PC-9 (cell line): Measurements from ENCODE around the gene SBF2. TPM values are rescaled to one million over a fixed set of nuclear protein-coding genes. Genes with fewer than 3 reads are reported as not detected.
"Not testable (repeated sequence)": the region's sequence is repeated elsewhere in the genome, so short reads cannot be mapped to it uniquely, and the experiment has no call there.

Source experiments
- BruUV-seq: library from RNA; stranded (reverse); fragments of 400-500 nt; replicated peaks from 2 replicates; lab custom pipeline; 2021; lab: Mats Ljungman, UMichigan
- CTCF ChIA-PET: fragments of 300-600 bp; sonication (Branson Sonifier 250); formaldehyde crosslinking; loops from one replicate; lab custom pipeline; 2022; ENCODE audit warnings: antibody characterized with exemption; lab: Charles Lee
- POLR2A ChIA-PET: fragments of 300-600 bp; sonication (Branson Sonifier 250); formaldehyde crosslinking; loops from one replicate; lab custom pipeline; 2022; ENCODE audit warnings: antibody characterized with exemption; ENCODE audit not compliant: unreplicated experiment; lab: Charles Lee
- DNase-seq, 2 experiments: peaks; one replicate each; pipeline versions ENCODE4 v3.0.0 to v3.0.0-alpha.2; 2015 to 2022; ENCODE audit warnings: mixed read lengths in 1 of 2
- H2AFZ ChIP-seq: fragments of 200-600 bp; sonication (generic); 2 replicates; pipeline ENCODE4 v1.8.1; 2017; ENCODE audit warnings: antibody characterized with exemption
- H3F3A ChIP-seq: fragments of 200-600 bp; sonication (generic); 2 replicates; pipeline ENCODE4 v1.8.1; 2017; ENCODE audit warnings: antibody characterized with exemption, mild to moderate bottlenecking, low read depth; ENCODE audit not compliant: insufficient read depth
- H3K27ac ChIP-seq: fragments of 200-600 bp; sonication (generic); 2 replicates; pipeline ENCODE4 v1.6.1; 2016; ENCODE audit warnings: mixed run types
- H3K27me3 ChIP-seq: fragments of 200-600 bp; sonication (generic); 2 replicates; pipeline ENCODE4 v1.6.1; 2016; ENCODE audit warnings: low read depth, mixed run types; ENCODE audit not compliant: insufficient read depth
- H3K36me3 ChIP-seq: fragments of 200-600 bp; sonication (generic); 2 replicates; pipeline ENCODE4 v1.6.1; 2016; ENCODE audit warnings: low read depth, mixed run types
- H3K4me1 ChIP-seq: fragments of 200-600 bp; sonication (generic); replicated peaks from 2 replicates; pipeline ENCODE4 v1.6.1; 2016; ENCODE audit warnings: mixed run types; ENCODE audit not compliant: insufficient read depth
- H3K4me2 ChIP-seq: fragments of 200-600 bp; sonication (generic); 2 replicates; pipeline ENCODE4 v1.6.1; 2017; ENCODE audit warnings: mixed run types
- H3K4me3 ChIP-seq: fragments of 200-600 bp; sonication (generic); 2 replicates; pipeline ENCODE4 v1.6.1; 2016; ENCODE audit warnings: mixed run types
- H3K79me2 ChIP-seq: fragments of 200-600 bp; sonication (generic); 2 replicates; pipeline ENCODE4 v1.6.1; 2017; ENCODE audit warnings: low read depth, mixed run types
- H3K9me2 ChIP-seq: fragments of 200-600 bp; sonication (generic); 2 replicates; pipeline ENCODE4 v1.8.1; 2017; ENCODE audit warnings: mild to moderate bottlenecking; ENCODE audit not compliant: insufficient read depth
- H3K9me3 ChIP-seq: fragments of 200-600 bp; sonication (generic); 2 replicates; pipeline ENCODE4 v1.8.1; 2016; ENCODE audit warnings: low read depth; ENCODE audit not compliant: insufficient read depth
- H4K20me1 ChIP-seq: fragments of 200-600 bp; sonication (generic); 2 replicates; pipeline ENCODE4 v1.8.1; 2017; ENCODE audit not compliant: insufficient read depth
- EZH2 ChIP-seq: fragments of 200-600 bp; sonication (generic); IDR thresholded peaks from 2 replicates; pipeline ENCODE4 v1.8.0; 2017; ENCODE audit warnings: antibody characterized with exemption, low read depth
- intact Hi-C: fragments of 100-400 bp; cut with micrococcal nuclease; formaldehyde crosslinking; loops from one replicate; pipeline ENCODE4 v1.10.0; 2022; ENCODE audit not compliant: unreplicated experiment
- total RNA-seq: library from RNA; stranded (reverse); gene quantifications from 2 replicates; pipeline ENCODE4 v1.2.3, GENCODE V29; 2021
- TF ChIP-seq, protein P1 (sequence below): fragments of 200-600 bp; sonication (generic); conservative IDR thresholded peaks from 2 replicates; pipeline ENCODE4 v1.6.1; 2017; ENCODE audit warnings: mixed run types, antibody characterized with exemption, mild to moderate bottlenecking, moderate library complexity

SBF2 gene
- total RNA-seq, 1 experiment from 2014 or later: 18.6 TPM

DNA sequence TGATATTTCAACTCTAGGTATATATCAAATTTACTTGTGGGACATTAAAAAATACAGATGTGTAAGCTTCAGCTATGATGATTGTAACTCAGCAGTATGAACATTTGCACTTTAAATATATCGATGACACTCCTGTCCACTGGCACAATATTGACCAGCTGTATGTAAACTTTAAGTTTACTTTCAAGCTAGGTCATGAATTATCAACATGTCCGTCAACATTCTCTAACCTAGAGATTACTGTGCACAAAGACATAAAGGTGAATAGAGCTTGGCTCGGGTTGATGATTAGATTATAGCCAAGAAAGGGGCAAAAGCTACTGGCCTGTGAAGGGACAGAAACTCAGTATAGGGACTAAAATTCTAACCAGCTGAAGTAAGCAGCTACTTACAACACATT, 343.6 kb downstream of the SBF2 start:
- no TSS peak for BruUV-seq
- TF ChIP-seq EZH2: no peak
- TF ChIP-seq, protein P1, sequence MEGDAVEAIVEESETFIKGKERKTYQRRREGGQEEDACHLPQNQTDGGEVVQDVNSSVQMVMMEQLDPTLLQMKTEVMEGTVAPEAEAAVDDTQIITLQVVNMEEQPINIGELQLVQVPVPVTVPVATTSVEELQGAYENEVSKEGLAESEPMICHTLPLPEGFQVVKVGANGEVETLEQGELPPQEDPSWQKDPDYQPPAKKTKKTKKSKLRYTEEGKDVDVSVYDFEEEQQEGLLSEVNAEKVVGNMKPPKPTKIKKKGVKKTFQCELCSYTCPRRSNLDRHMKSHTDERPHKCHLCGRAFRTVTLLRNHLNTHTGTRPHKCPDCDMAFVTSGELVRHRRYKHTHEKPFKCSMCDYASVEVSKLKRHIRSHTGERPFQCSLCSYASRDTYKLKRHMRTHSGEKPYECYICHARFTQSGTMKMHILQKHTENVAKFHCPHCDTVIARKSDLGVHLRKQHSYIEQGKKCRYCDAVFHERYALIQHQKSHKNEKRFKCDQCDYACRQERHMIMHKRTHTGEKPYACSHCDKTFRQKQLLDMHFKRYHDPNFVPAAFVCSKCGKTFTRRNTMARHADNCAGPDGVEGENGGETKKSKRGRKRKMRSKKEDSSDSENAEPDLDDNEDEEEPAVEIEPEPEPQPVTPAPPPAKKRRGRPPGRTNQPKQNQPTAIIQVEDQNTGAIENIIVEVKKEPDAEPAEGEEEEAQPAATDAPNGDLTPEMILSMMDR: no peak
- no peaks in the 10 kb centered on the region for H3K9me3 ChIP-seq

DNA sequence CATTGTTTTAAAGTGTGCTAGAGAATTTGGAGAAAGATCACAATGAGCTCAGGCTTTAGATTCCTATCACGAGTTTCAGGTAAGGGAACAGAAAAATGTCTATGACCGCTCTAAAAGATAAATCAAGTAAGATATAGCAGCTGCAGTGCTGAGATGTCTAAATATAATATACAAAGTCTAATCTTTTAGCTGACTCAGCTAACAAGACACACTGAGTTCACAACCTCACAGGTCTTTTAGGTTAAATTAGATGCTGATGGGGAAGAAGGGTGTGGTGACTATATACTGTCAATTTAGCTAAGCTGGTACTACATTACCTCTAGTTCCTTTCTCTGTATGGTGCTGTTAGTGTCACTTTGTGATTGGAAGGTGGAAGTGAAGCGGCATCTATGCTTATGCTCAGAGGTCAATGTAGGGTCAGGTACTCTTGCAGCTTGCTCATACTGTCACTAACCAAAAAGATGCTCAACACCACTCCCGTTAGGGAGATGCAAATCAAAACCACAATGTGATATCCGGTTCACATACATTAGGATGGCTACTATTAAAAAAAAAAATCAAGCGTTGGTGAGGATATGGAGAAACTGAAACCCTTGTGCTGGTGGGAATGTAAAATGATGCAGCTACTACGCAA, 346.7 kb downstream of the SBF2 start:
- Histone ChIP-seq H3K4me3 (no peak overlapping the region), H4K20me1 (no peaks in the 10 kb centered on the region), H3K36me3 (no peaks in the 10 kb centered on the region), H3K4me2 (no peak overlapping the region), H2AFZ (no peak overlapping the region), H3K9me2 (no peaks in the 10 kb centered on the region), H3K27me3 (no peaks in the 10 kb centered on the region), H3F3A (0 out of 2 replicates have a peak, but pooled peaks cover 5% of the 10 kb centered on the region), H3K79me2 (no peaks in the 10 kb centered on the region), H3K9me3 (no peaks in the 10 kb centered on the region), H3K27ac (no peak overlapping the region), H3K4me1 (peaks cover 9% of the 10 kb centered on the region; the same call in 1 of the 2 replicates)
- ChIA-PET CTCF (no interaction called here), POLR2A (interaction anchor here (0.6 kb wide), 1 partner anchor 461 kb away, joined by 5 read pairs; no protein-coding TSS in a partner anchor)
- TF ChIP-seq, protein P1: no peak
- no peak for TF ChIP-seq EZH2
- intact Hi-C loops: no loop called here
- no peak for DNase-seq
- BruUV-seq: no TSS peak

More for the DNA sequence above, 343.6 kb downstream of the SBF2 start:
- Histone ChIP-seq H3K27me3 (no peaks in the 10 kb centered on the region), H2AFZ (no peak overlapping the region), H3K79me2 (no peaks in the 10 kb centered on the region), H3K4me1 (no peaks in the 10 kb centered on the region), H4K20me1 (no peaks in the 10 kb centered on the region), H3F3A (no peaks in the 10 kb centered on the region), H3K9me2 (no peaks in the 10 kb centered on the region), H3K27ac (no peak overlapping the region), H3K36me3 (no peaks in the 10 kb centered on the region), H3K4me3 (no peak overlapping the region), H3K4me2 (no peak overlapping the region)
- ChIA-PET CTCF (no interaction called here), POLR2A (no interaction called here)
- intact Hi-C loops: no loop called here
- DNase-seq: no peak

DNA sequence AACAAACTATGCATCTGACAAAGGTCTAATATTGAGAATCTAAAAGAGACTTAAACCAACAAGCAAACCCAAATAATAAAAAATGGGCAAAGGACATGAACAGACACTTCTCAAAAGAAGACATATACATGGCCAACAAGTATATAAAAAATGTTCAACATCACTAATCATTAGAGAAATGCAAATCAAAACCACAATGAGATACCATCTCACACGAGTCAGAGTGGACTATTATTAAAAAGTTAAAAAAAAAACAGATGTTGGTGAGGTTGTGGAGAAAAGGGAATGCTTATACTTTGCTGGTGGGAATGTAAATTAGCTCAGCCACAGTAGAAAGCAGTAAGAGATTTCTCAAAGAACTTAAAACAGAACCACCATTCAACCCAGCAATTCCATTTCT, 348.3 kb downstream of the SBF2 start:
- CTCF ChIA-PET, H3K27ac ChIP-seq: not testable (repeated sequence)

More for the DNA sequence above, 348.3 kb downstream of the SBF2 start:
- H2AFZ ChIP-seq, H3K27me3 ChIP-seq, H3K4me3 ChIP-seq, H3K9me3 ChIP-seq, H3K4me1 ChIP-seq, DNase-seq, POLR2A ChIA-PET, BruUV-seq, H3K79me2 ChIP-seq, intact Hi-C loops, H4K20me1 ChIP-seq, H3K9me2 ChIP-seq, H3F3A ChIP-seq, H3K4me2 ChIP-seq, H3K36me3 ChIP-seq: not testable (repeated sequence)
